HG03469 (cell line): ENCODE measurements around the gene CTU2.

Experiments
- ATAC-seq: cut with Tn5 transposase; IDR thresholded peaks from one replicate; pipeline ENCODE4 v1.9.1; 2021; ENCODE audit warnings: mild to moderate bottlenecking, moderate library complexity, moderate number of reproducible peaks; ENCODE audit not compliant: unreplicated experiment

Gene CTU2

GRCh38 chr16:88713054-88713453 is 6.8 kb downstream of the CTU2 start:
- ATAC-seq: no peak

- no peak for ATAC-seq
These were observed 7.5 kb downstream of the CTU2 start for GRCh38 chr16:88713568-88714419.

GRCh38 chr16:88714420-88715302 is 8.4 kb downstream of the CTU2 start:
- no peak for ATAC-seq

GRCh38 chr16:88715312-88716190 is 9.2 kb downstream of the CTU2 start:
- ATAC-seq: no peak

- no peak for ATAC-seq
These were observed 9.9 kb downstream of the CTU2 start for GRCh38 chr16:88716201-88716600.

GRCh38 chr16:88716601-88717001 is 10.3 kb downstream of the CTU2 start:
- no peak for ATAC-seq

- no peak for ATAC-seq
These were observed 11.9 kb downstream of the CTU2 start for GRCh38 chr16:88718178-88718577.

- no peak for ATAC-seq
These were observed 13.1 kb downstream of the CTU2 start for GRCh38 chr16:88719267-88719932.

GRCh38 chr16:88719933-88720296 is 13.6 kb downstream of the CTU2 start:
- ATAC-seq: no peak

GRCh38 chr16:88720396-88720970 is 14.2 kb downstream of the CTU2 start:
- ATAC-seq: no peak

GRCh38 chr16:88721236-88721635 is 14.9 kb downstream of the CTU2 start:
- no peak for ATAC-seq

- no peak for ATAC-seq
These were observed 15.8 kb downstream of the CTU2 start for GRCh38 chr16:88721815-88722755.

- no peak for ATAC-seq
These were observed 16.6 kb downstream of the CTU2 start for GRCh38 chr16:88722784-88723506.

- ATAC-seq: no peak
These were observed 17.2 kb downstream of the CTU2 start for GRCh38 chr16:88723507-88723887.

- no peak for ATAC-seq
These were observed 17.6 kb downstream of the CTU2 start for GRCh38 chr16:88723911-88724310.

GRCh38 chr16:88724855-88725555 is 18.7 kb downstream of the CTU2 start:
- ATAC-seq: no peak

- no peak for ATAC-seq
These were observed 19.5 kb downstream of the CTU2 start for GRCh38 chr16:88725609-88726407.
